ENCODE data around the gene LTA4H.

- TF ChIP-seq CTCF (optimal IDR thresholded peaks at IDR 0.05 in 1 of 3, IDR thresholded peaks at IDR 0.05 in 1 of 3, conservative IDR thresholded peaks at IDR 0.05 in 1 of 3; ENCODE audit: extremely low read depth in 1 of 3, insufficient read depth in 2 of 3, low read length in 3 of 3) (no peak), EZH2 (IDR thresholded peaks at IDR 0.05; ENCODE audit: low read length) (no peak)
These were observed 9.5 kb upstream of the LTA4H start for GRCh38 chr12:96044943-96045290.
